ENCODE results near the gene ZDHHC7. TPM values are rescaled to one million over a fixed set of nuclear protein-coding genes. Genes with fewer than 3 reads are reported as not detected.
A peak's percentile ranks its signal among the peaks of the same experiment; 100 is the strongest.
"Not testable (repeated sequence)": the region's sequence is repeated elsewhere in the genome, so short reads cannot be mapped to it uniquely, and the experiment has no call there.

Gene ZDHHC7
- total RNA-seq, 3 donors from 2014 or later (not counting 1 experiment from before 2014, with no cell fraction given) = 37.9 to 64.9 (median 45.2) TPM

- H3K4me1 ChIP-seq (ENCODE audit: control insufficient read depth, insufficient read depth, low read length) = peaks cover 2% of the 10 kb centered on the region
- no peaks in the 10 kb centered on the region for H3K27me3 ChIP-seq (ENCODE audit: control insufficient read depth, insufficient read depth, low read length)
- Mint-ChIP-seq H3K4me1 (peaks cover 2 to 8% of the 10 kb centered on the region in 2 donors), H3K27ac (no peak overlapping the region), H3K4me3 (no peak overlapping the region), H3K27me3 (ENCODE audit: low read depth in 2 of 2) (no peaks in the 10 kb centered on the region), H3K36me3 (no peaks in the 10 kb centered on the region), H3K9me3 (no peaks in the 10 kb centered on the region)
- H3K27ac ChIP-seq (ENCODE audit: low read length) = no peak overlapping the region
- peaks cover 2% of the 10 kb centered on the region for H3K36me3 ChIP-seq (ENCODE audit: control insufficient read depth, insufficient read depth, low read length)
- DNase-seq (no peak), ATAC-seq (peak in 2 of 3 donors; percentile 30 to 47)
- intact Hi-C loops (cut with micrococcal nuclease) = no loop called here
- H3K9me3 ChIP-seq (ENCODE audit: control insufficient read depth, insufficient read depth, low read length) = no peaks in the 10 kb centered on the region
- 81% methylated on average over 18 of the region's 18 CpGs for WGBS (ENCODE audit: insufficient coverage)
- TF ChIP-seq CTCF (IDR thresholded peaks at IDR 0.05) = no peak
- H3K4me3 ChIP-seq (ENCODE audit: low read length) = no peak overlapping the region
Measured at GRCh38 chr16:85034591-85035433, 23.5 kb upstream of the ZDHHC7 start.

- H3K4me1 Mint-ChIP-seq = peaks cover 18 to 24% of the 10 kb centered on the region in 2 donors
- Histone ChIP-seq H3K4me1 (ENCODE audit: control insufficient read depth, insufficient read depth, low read length) (peaks cover 19% of the 10 kb centered on the region), H3K27me3 (ENCODE audit: control insufficient read depth, insufficient read depth, low read length) (no peaks in the 10 kb centered on the region), H3K36me3 (ENCODE audit: control insufficient read depth, insufficient read depth, low read length) (peaks cover 2% of the 10 kb centered on the region), H3K9me3 (ENCODE audit: control insufficient read depth, insufficient read depth, low read length) (no peaks in the 10 kb centered on the region), H3K4me3 (ENCODE audit: low read length) (no peak overlapping the region), H3K27ac (ENCODE audit: low read length) (no peak overlapping the region)
- H3K27ac Mint-ChIP-seq = no peak overlapping the region
- no peak for TF ChIP-seq CTCF (IDR thresholded peaks at IDR 0.05)
- no peak for ATAC-seq
- no peak for DNase-seq
- no peaks in the 10 kb centered on the region for H3K36me3 Mint-ChIP-seq
- no peaks in the 10 kb centered on the region for H3K27me3 Mint-ChIP-seq (ENCODE audit: low read depth in 2 of 2)
- intact Hi-C loops (cut with micrococcal nuclease) = no loop called here
- WGBS (ENCODE audit: insufficient coverage) = 97% methylated on average over 17 of the region's 17 CpGs
- no peak overlapping the region for H3K4me3 Mint-ChIP-seq
- no peaks in the 10 kb centered on the region for H3K9me3 Mint-ChIP-seq
Measured at GRCh38 chr16:85033171-85033570, 21.8 kb upstream of the ZDHHC7 start.

GRCh38 chr16:85032187-85032586 is 20.9 kb upstream of the ZDHHC7 start:
- ATAC-seq; H3K36me3 Mint-ChIP-seq; H3K9me3 ChIP-seq (ENCODE audit: control insufficient read depth, insufficient read depth, low read length); H3K36me3 ChIP-seq (ENCODE audit: control insufficient read depth, insufficient read depth, low read length); H3K27ac ChIP-seq (ENCODE audit: low read length); intact Hi-C loops (cut with micrococcal nuclease); DNase-seq; H3K9me3 Mint-ChIP-seq; H3K27ac Mint-ChIP-seq; H3K4me3 ChIP-seq (ENCODE audit: low read length); H3K4me3 Mint-ChIP-seq; H3K27me3 Mint-ChIP-seq (ENCODE audit: low read depth in 2 of 2); H3K27me3 ChIP-seq (ENCODE audit: control insufficient read depth, insufficient read depth, low read length): not testable (repeated sequence)
- peaks cover 20 to 34% of the 10 kb centered on the region in 2 donors for H3K4me1 Mint-ChIP-seq
- WGBS (ENCODE audit: insufficient coverage) = 98% methylated on average over 4 of the region's 4 CpGs
- peaks cover 24% of the 10 kb centered on the region for H3K4me1 ChIP-seq (ENCODE audit: control insufficient read depth, insufficient read depth, low read length)

GRCh38 chr16:85031451-85031850 is 20.1 kb upstream of the ZDHHC7 start:
- peaks cover 20 to 40% of the 10 kb centered on the region in 2 donors for H3K4me1 Mint-ChIP-seq
- intact Hi-C loops (cut with micrococcal nuclease) = no loop called here
- DNase-seq (no peak), ATAC-seq (no peak)
- H3K27me3 ChIP-seq (ENCODE audit: control insufficient read depth, insufficient read depth, low read length) = no peaks in the 10 kb centered on the region
- H3K36me3 Mint-ChIP-seq = no peaks in the 10 kb centered on the region
- peaks cover 29% of the 10 kb centered on the region for H3K4me1 ChIP-seq (ENCODE audit: control insufficient read depth, insufficient read depth, low read length)
- no peak overlapping the region for H3K27ac Mint-ChIP-seq
- no peaks in the 10 kb centered on the region for H3K9me3 ChIP-seq (ENCODE audit: control insufficient read depth, insufficient read depth, low read length)
- peaks cover 2% of the 10 kb centered on the region for H3K36me3 ChIP-seq (ENCODE audit: control insufficient read depth, insufficient read depth, low read length)
- 90% methylated on average over 5 of the region's 5 CpGs for WGBS (ENCODE audit: insufficient coverage)
- no peaks in the 10 kb centered on the region for H3K27me3 Mint-ChIP-seq (ENCODE audit: low read depth in 2 of 2)
- H3K4me3 Mint-ChIP-seq = no peak overlapping the region
- TF ChIP-seq CTCF (IDR thresholded peaks at IDR 0.05) = no peak
- H3K9me3 Mint-ChIP-seq = no peaks in the 10 kb centered on the region
- no peak overlapping the region for H3K27ac ChIP-seq (ENCODE audit: low read length)
- H3K4me3 ChIP-seq (ENCODE audit: low read length) = no peak overlapping the region
